Measurements from ENCODE around the gene TP53BP2.
"Not testable (repeated sequence)": the region's sequence is repeated elsewhere in the genome, so short reads cannot be mapped to it uniquely, and the experiment has no call there.

TP53BP2 gene

DNA sequence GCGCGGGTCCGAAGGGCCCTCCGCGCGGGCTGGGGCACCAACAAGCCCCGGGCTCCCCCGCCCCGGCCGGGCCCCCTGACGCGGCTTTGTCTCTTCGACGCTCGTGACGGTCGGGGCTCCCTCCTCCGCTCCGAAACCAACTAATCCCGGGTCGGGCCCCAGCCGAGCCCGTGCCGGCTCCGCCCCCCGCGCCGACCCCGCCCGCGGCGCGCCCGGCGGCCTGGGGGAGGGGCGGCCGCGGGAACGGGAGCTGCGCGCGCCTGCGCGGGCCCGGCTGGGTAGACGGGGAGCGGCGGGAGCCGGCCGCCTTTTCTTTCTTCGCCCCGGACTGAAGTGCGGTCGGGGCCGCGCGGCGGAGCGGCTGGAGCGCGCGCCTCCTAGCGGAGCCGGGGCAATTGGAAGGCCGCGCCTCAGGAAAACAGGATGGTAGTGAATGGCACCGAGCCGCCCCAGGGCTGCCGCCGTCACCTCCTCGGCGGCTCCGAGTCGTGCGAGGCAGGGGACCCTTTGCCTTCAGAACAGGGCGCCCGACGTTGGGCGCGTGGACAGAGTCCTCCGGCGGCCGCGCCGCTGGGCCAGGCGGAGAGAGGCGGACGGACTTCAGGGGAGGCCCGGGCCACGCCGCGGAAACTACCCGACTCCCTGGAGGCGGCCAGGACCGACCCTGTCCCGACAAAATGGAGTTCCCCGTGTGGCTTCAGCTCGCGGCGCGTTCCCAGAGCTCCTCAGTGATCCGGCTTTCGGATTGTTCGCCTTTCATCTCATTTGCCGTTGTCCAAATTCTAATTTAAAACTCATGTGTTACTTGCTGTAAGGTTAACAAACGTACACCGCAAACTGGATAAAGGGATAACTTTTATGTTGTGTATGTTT is at the start of gene TP53BP2:
TSS of gene TP53BP2 (minus strand) at position 138 of the 873 bp plus-strand sequence. CDS start 267 bp downstream, outside the sequence.
- FAIRE-seq: no peak

GRCh38 chr1:223890494-223890893 is 44.7 kb upstream of the TP53BP2 start:
- FAIRE-seq: not testable (repeated sequence)

GRCh38 chr1:223889319-223889718 is 43.6 kb upstream of the TP53BP2 start:
- not testable (repeated sequence) for FAIRE-seq

- FAIRE-seq: no peak
Observed at GRCh38 chr1:223887747-223888418, 42.1 kb upstream of the TP53BP2 start.

DNA sequence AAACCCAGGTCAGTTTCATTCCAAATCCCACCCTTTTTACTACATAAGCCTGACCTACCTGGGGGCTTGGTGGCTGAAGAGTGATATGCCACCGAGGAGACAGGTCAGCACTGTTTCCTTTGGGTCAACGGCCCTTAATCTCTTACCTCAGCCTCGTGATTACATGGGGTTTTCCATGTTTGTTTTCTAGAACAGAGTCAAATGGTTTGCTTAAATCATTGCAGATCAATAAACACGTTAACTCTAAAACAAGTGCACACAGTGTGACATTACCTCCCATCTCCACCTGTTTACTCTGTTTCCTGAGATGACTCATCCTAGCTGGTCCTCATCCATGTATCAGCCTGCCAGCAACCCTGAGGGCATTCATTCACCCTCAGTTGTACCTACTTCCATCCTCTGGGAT is 40.8 kb upstream of the TP53BP2 start:
- FAIRE-seq: no peak

GRCh38 chr1:223885614-223886013 is 39.9 kb upstream of the TP53BP2 start:
- FAIRE-seq: no peak

GRCh38 chr1:223878598-223879325 is 33.0 kb upstream of the TP53BP2 start:
- FAIRE-seq: no peak

GRCh38 chr1:223877804-223878203 is 32.1 kb upstream of the TP53BP2 start:
- no peak for FAIRE-seq

DNA sequence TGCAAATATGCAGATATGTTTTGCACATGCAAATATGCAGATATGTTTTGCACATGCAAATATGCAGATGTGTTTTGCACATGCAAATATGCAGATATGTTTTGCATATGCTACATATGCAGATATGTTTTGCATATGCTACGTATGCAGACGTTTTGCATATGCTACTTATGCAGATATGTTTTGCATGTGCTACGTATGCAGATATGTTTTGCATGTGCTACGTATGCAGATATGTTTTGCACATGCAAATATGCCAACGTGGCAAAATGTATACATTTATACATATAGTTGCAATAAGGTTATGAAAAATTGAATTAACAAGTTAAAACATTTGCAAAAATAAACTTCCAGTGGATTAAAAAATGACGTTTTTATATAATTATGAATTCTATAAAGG is 30.8 kb upstream of the TP53BP2 start:
- FAIRE-seq: no peak

- FAIRE-seq: no peak
Observed at GRCh38 chr1:223873044-223873443, 27.3 kb upstream of the TP53BP2 start.

DNA sequence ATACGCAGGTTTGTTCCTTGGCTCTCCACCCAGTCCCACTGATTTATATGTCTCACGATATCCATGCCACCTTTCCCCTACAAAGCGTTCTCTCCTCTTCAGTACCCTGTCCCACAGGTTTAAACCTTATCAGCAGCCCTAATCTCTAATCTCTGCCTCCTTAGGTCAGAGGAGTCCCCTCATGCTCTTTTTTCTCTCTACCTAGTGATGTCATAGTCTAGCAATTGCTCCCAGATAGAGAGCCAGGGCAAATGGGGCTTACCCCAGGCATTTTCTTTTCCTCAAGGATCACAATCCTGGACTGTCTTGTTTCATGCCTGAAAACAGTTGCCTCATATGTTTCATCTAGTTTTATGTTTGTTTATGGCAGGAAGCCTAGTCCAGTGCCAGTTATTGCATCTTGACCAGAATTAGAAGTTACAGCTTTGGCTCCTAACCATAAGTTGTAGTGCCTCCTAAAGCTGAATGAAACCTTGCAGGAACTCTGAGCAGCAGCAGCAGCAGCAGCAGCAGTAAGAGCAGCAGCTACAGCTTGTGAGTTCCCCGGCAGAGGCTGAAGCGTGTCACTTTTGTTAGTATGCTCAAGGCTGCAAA is 26.7 kb upstream of the TP53BP2 start:
- no peak for FAIRE-seq

DNA sequence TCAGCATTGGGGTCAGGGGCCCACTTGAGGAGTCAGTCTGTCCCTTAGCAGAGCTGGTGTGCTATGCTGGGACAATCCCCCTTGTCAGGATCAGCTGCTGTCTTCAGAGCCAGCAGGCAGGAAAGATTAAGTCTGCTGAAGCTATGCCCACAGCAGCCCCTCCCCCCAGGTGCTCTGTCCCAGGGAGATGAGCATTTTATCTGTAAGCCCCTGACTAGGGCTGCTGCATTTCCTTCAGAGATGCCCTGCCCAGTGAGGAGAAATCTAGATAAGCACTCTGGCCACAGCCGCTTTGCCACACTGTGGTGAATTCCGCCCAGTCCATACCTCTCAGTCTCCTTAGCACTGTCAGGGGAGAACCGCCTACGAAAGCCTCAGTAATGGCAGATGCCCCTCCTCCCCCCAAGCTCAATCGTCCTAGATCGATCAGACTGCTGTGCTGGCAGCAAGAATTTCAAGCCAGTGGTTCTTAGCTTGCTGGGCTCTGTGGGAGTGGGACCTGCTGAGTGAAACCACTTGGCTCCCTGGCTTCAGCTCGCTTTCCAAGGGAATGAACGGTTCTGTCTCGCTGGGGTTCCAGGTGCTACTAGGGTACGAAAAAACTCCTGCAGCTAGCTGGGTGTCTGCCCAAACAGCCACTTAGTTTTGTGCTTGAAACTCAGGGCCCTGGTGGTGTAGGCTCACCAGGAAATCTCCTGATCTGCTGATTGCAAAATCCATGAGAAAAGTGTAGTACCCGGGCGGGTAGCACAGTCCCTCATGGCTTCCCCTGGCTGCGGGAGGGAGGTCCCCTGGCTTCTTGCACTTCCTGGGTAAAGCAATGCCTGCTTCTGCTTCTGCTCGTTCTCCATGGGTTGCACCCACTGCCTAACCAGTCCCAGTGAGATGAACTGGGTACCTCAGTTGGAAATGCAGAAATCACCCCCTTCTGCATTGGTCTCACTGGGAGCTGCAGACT is 25.1 kb upstream of the TP53BP2 start:
- no peak for FAIRE-seq

- not testable (repeated sequence) for FAIRE-seq
Observed at GRCh38 chr1:223864599-223865368, 19.0 kb upstream of the TP53BP2 start.

DNA sequence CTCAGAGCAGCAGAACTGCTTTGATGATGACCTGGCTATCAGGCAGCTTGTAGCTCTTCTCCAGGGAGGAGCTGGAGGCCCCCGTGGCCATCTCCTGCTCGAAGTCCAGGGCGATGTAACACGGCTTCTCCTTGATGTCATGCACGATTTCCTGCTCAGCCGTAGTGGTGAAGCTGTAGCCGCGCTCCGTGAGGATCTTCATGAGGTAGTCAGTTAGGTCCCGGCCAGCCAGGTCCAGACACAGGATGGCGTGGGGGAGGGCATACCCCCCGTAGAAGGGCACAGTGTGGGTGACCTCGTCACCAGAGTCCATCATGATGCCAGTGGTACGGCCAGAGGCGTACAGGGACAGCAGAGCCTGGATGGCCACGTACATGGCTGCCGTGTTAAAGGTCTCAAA is 18.3 kb upstream of the TP53BP2 start:
- FAIRE-seq: no peak

DNA sequence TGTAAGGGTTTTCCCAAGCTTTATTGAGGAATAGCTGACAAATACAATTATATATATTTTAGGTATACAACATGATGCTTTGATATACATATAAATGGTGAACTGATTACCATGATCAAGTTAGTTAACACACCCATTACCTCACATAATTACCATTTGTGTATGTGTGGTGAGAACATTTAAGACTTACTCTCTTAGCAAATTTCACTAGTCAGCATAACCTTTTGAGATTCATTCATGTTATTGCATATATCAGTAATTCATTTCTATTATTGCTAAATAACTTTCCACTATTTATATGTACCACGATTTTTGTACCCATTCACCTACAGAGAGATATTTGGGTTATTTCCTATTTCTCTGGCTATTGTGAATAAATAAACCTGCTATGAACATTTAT is 16.2 kb upstream of the TP53BP2 start:
- no peak for FAIRE-seq

DNA sequence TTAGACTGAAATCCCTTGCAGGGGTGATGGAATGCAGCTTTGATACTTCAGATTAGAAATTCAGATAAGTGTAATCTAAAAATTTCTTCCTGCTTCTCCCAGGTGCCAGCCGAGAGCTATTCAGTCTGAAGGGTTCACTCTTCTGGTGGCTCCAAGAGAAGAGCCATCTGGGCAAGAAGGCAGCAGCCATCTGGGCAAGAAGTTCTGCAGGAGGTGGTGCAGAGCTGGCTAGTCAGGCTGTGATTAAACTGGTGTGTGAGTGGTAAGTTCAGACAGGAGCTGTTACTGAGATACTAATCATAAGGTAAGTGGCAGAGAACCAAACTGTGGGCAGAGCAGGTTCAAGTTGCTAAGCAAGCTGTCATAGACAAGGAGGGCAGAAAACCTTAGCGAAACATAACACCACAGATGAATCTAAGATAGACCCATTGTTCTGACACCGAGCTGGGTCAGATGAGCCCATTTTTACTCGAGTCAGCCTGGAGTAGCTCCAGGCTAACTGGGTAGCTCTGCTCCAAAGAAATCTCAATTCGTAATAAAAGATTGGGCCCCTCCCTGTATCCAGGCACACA is 14.4 kb upstream of the TP53BP2 start:
- FAIRE-seq: no peak

DNA sequence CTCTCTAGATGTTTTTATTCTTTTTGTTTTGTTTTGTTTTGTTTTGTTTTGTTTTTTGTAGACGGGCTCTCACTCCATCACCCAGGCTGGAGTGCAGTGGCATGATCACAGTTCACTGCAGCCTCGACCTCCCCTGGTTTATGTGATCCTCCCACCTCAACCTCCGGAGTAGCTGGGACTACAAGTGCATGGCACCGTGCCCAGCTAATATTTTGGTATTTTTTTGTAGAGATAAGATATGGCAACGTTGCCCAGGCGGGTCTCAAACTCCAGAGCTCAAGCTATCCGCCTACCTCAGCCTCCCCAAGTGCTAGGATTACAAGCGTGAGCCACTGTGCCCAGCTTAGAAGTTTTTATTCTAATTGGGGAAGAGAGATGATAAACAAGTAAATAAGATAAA is 13.3 kb upstream of the TP53BP2 start:
- no peak for FAIRE-seq

DNA sequence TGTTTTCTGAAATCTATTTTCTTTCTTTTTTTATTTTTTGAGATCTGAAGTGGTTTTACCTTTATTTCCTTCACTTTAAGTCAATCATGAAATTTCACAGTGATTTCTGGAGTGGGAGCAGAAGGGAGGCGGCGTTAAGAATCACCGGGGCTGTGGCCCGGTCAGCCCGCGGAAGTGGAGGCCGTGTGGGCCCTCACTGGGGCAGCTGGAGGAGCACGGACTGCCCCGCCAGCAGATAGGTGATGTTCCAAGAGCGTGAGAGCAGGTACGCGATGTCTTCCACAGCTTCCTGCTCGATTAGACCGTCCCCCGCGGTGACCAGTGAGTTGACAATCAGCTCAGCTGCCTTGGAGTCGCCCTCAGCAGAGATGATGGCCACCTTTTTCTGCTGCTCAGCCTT is 10.6 kb upstream of the TP53BP2 start:
- no peak for FAIRE-seq

DNA sequence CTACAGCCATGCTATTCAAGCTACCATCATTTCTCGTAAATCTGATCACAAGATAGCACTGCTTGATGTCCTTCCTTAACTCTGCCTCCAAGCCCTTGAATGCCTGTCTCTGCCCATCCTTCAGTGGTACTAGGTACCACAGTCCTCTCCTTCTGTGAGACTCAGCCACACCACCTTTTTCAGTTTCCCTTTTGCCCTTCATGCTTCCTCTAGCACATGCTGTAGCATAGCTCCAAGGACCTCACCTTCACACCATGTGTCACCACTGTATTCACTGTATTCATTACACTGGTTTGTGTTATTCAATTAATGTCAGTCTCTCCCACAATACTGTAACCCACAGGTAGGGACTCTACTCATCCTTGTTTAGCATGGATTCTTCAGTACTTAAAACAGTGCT is 8.0 kb upstream of the TP53BP2 start:
- no peak for FAIRE-seq

GRCh38 chr1:223853275-223853674 is 7.5 kb upstream of the TP53BP2 start:
- no peak for FAIRE-seq

DNA sequence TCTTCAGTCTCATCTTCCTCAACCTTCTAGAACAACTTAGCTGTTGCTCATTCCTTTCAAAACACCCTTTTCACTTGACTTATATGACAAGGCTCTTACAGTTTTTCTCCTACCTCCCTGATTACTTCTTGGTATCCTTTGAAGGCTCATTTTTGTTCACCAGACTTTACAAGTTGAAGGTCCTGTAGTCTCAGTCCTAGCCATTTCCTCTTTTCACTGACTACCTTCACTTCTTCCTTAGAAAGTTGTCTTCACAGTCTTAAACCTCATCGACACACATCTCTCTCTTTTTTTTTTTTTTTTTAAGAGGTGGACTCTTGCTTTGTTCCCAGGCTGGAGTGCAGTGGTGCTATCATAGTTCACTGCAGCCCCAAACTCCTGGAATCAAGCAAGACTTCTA is 6.6 kb upstream of the TP53BP2 start:
- no peak for FAIRE-seq
